Measurements from ENCODE around the gene SHPK.

- no peak for TF ChIP-seq CTCF (IDR thresholded peaks at IDR 0.05)
- no peak for TF ChIP-seq POLR2A (IDR thresholded peaks at IDR 0.05)
Observed at GRCh38 chr17:3590231-3590630, 45.8 kb downstream of the SHPK start.
